NCI-H1930 (cell line): ENCODE measurements around the gene ATRNL1.

Experiments used
- DNase-seq, 2 experiments: peaks; one replicate each; lab custom pipeline; 2025; lab: John Stamatoyannopoulos, UW

Gene ATRNL1

GRCh38 chr10:115846528-115846927, 753.4 kb downstream of the ATRNL1 start:
- DNase-seq = no peak

GRCh38 chr10:115849197-115849596, 756.0 kb downstream of the ATRNL1 start:
- DNase-seq = no peak

- DNase-seq = no peak
Observed at GRCh38 chr10:115850666-115851065, 757.5 kb downstream of the ATRNL1 start.

- DNase-seq = no peak
Observed at GRCh38 chr10:115851695-115852094, 758.5 kb downstream of the ATRNL1 start.

- DNase-seq = no peak
Observed at GRCh38 chr10:115854740-115855435, 761.7 kb downstream of the ATRNL1 start.

GRCh38 chr10:115856580-115856979, 763.4 kb downstream of the ATRNL1 start:
- no peak for DNase-seq

GRCh38 chr10:115857856-115858255, 764.7 kb downstream of the ATRNL1 start:
- DNase-seq = no peak

- no peak for DNase-seq
Observed at GRCh38 chr10:115860182-115861107, 767.3 kb downstream of the ATRNL1 start.

- no peak for DNase-seq
Observed at GRCh38 chr10:115861455-115861854, 768.3 kb downstream of the ATRNL1 start.

- no peak for DNase-seq
Observed at GRCh38 chr10:115861864-115862263, 768.7 kb downstream of the ATRNL1 start.

- DNase-seq = no peak
Observed at GRCh38 chr10:115866174-115866573, 773.0 kb downstream of the ATRNL1 start.

- DNase-seq = no peak
Observed at GRCh38 chr10:115866691-115867090, 773.5 kb downstream of the ATRNL1 start.

GRCh38 chr10:115867305-115867704, 774.1 kb downstream of the ATRNL1 start:
- no peak for DNase-seq

GRCh38 chr10:115871855-115872254, 778.7 kb downstream of the ATRNL1 start:
- DNase-seq = no peak

GRCh38 chr10:115875172-115875571, 782.0 kb downstream of the ATRNL1 start:
- no peak for DNase-seq

- DNase-seq = no peak
Observed at GRCh38 chr10:115879372-115880089, 786.4 kb downstream of the ATRNL1 start.

- DNase-seq = no peak
Observed at GRCh38 chr10:115882021-115882420, 788.9 kb downstream of the ATRNL1 start.

GRCh38 chr10:115883372-115883771, 790.2 kb downstream of the ATRNL1 start:
- DNase-seq = no peak

GRCh38 chr10:115884331-115884730, 791.2 kb downstream of the ATRNL1 start:
- DNase-seq = no peak

GRCh38 chr10:115895166-115895565, 802.0 kb downstream of the ATRNL1 start:
- DNase-seq = no peak

GRCh38 chr10:115898242-115898641, 805.1 kb downstream of the ATRNL1 start:
- DNase-seq = no peak

GRCh38 chr10:115902596-115902995, 809.4 kb downstream of the ATRNL1 start:
- no peak for DNase-seq

- no peak for DNase-seq
Observed at GRCh38 chr10:115903207-115903606, 810.0 kb downstream of the ATRNL1 start.
